B cell (primary cell): ENCODE data around the gene THSD7A. TPM values are rescaled to one million over a fixed set of nuclear protein-coding genes. Genes with fewer than 3 reads are reported as not detected.

Experiments used
- ATAC-seq: fragments of 200-7000 bp; cut with Tn5 transposase; one replicate; pipeline ENCODE4 v1.10.0; 2021; ENCODE audit warnings: low read depth, mild to moderate bottlenecking, moderate number of reproducible peaks, moderate library complexity
- CTCF ChIA-PET: fragments of 350-600 bp; sonication (Branson Sonifier 250); formaldehyde crosslinking; loops from one replicate; lab custom pipeline; 2021; ENCODE audit warnings: antibody characterized with exemption, inconsistent platforms; lab: Charles Lee
- POLR2A ChIA-PET: fragments of 350-600 bp; sonication (Branson Sonifier 250); formaldehyde crosslinking; loops from one replicate; lab custom pipeline; 2021; ENCODE audit warnings: antibody characterized with exemption; lab: Charles Lee
- DNase-seq: peaks from one replicate; pipeline ENCODE4 v3.0.0; 2013
- H2AFZ ChIP-seq: 2 replicates; pipeline ENCODE4 v1.6.1; 2012; ENCODE audit warnings: mild to moderate bottlenecking, low read depth, low read length; ENCODE audit not compliant: insufficient read depth, poor library complexity, severe bottlenecking
- H3K27ac ChIP-seq, 2 donors: 1 replicate in 1 of 2; 2 replicates in 1 of 2; pipeline ENCODE4 v1.5.1; 2012 to 2013; ENCODE audit warnings: low read length in 2 of 2, mild to moderate bottlenecking in 2 of 2, moderate library complexity in 1 of 2
- H3K27me3 ChIP-seq, 4 experiments: fragments of 200-600 bp in 1 of 4; sonication (generic) in 1 of 4; replicated peaks in 1 of 4; 1 replicate in 2 of 4; 2 replicates in 2 of 4; pipeline versions ENCODE4 v1.6.1 to v1.7.0; 2013 to 2016; ENCODE audit warnings: low read length in 3 of 4, mild to moderate bottlenecking in 2 of 4, mixed read lengths in 1 of 4, moderate library complexity in 1 of 4; ENCODE audit not compliant: insufficient read depth in 4 of 4, control insufficient read depth in 3 of 4; ENCODE audit errors: control extremely low read depth in 1 of 4
- H3K36me3 ChIP-seq, 2 experiments: replicated peaks in 1 of 2; 1 replicate in 1 of 2; 2 replicates in 1 of 2; pipeline versions ENCODE4 v1.6.1 to v1.7.1; 2013; ENCODE audit warnings: low read length in 1 of 2; ENCODE audit not compliant: insufficient read depth in 2 of 2, control insufficient read depth in 1 of 2; ENCODE audit errors: control extremely low read depth in 1 of 2, extremely low read depth in 1 of 2
- H3K4me1 ChIP-seq, 2 donors: fragments of 200-600 bp in 1 of 2; sonication (generic) in 1 of 2; 1 replicate in 1 of 2; 2 replicates in 1 of 2; pipeline versions ENCODE4 v1.5.1 to v1.6.1; 2013 to 2017; ENCODE audit warnings: low read length in 2 of 2; ENCODE audit not compliant: control insufficient read depth in 2 of 2, insufficient read depth in 2 of 2
- H3K4me2 ChIP-seq: replicated peaks from 2 replicates; pipeline ENCODE3; 2012; ENCODE audit warnings: mild to moderate bottlenecking, low read depth, low read length; ENCODE audit not compliant: poor library complexity, severe bottlenecking
- H3K4me3 ChIP-seq, 5 experiments: fragments of 200-600 bp in 1 of 5; sonication (generic) in 1 of 5; 1 replicate in 3 of 5; 2 replicates in 2 of 5; pipeline versions ENCODE4 v1.5.1 to v1.7.0; 2011 to 2016; ENCODE audit warnings: low read length in 4 of 5, mild to moderate bottlenecking in 4 of 5, low read depth in 2 of 5, control low read depth in 1 of 5, moderate library complexity in 1 of 5; ENCODE audit not compliant: insufficient read depth in 1 of 5; ENCODE audit errors: control extremely low read depth in 1 of 5, extremely low read depth in 1 of 5
- H3K79me2 ChIP-seq: fragments of 200-600 bp; sonication (generic); one replicate; pipeline ENCODE4 v1.6.0; 2016; ENCODE audit warnings: low read length; ENCODE audit not compliant: control insufficient read depth, insufficient read depth
- H3K9ac ChIP-seq: fragments of 200-600 bp; sonication (generic); 2 replicates; pipeline ENCODE4 v1.6.1; 2017; ENCODE audit warnings: mild to moderate bottlenecking, low read length, moderate library complexity
- H3K9me3 ChIP-seq, 3 donors: one replicate each; pipeline versions ENCODE4 v1.6.1 to v1.7.1; 2013; ENCODE audit warnings: low read length in 2 of 3; ENCODE audit not compliant: control insufficient read depth in 2 of 3, insufficient read depth in 1 of 3; ENCODE audit errors: control extremely low read depth in 1 of 3
- H4K20me1 ChIP-seq: 2 replicates; pipeline ENCODE4 v1.6.0; 2012; ENCODE audit warnings: mild to moderate bottlenecking, low read length; ENCODE audit not compliant: insufficient read depth, control insufficient read depth, poor library complexity, severe bottlenecking
- H3K27ac Mint-ChIP-seq: one replicate; pipeline ENCODE4 v1.8.0; 2021; ENCODE audit warnings: mixed read lengths
- H3K27me3 Mint-ChIP-seq: one replicate; pipeline ENCODE4 v1.8.0; 2021; ENCODE audit warnings: mixed read lengths
- H3K4me1 Mint-ChIP-seq: one replicate; pipeline ENCODE4 v1.8.0; 2021; ENCODE audit warnings: mixed read lengths
- H3K4me3 Mint-ChIP-seq: one replicate; pipeline ENCODE4 v1.8.0; 2021; ENCODE audit warnings: mixed read lengths
- H3K9me3 Mint-ChIP-seq: one replicate; pipeline ENCODE4 v1.8.0; 2022; ENCODE audit warnings: mixed read lengths; ENCODE audit not compliant: insufficient read depth
- EZH2 ChIP-seq: IDR thresholded peaks from 2 replicates; pipeline ENCODE4 v1.6.1; 2012; ENCODE audit warnings: borderline replicate concordance, low read depth, mild to moderate bottlenecking, moderate library complexity, low read length; ENCODE audit not compliant: insufficient read depth, poor library complexity, severe bottlenecking
- WGBS: methylation state at CpG from one replicate; pipeline ENCODE4 v1.1.5; 2013; ENCODE audit warnings: missing lambda C conversion rate; ENCODE audit not compliant: insufficient coverage; 5-methylcytosine and 5-hydroxymethylcytosine counted together
- intact Hi-C: fragments of 100-400 bp; cut with micrococcal nuclease; formaldehyde crosslinking; loops from one replicate; pipeline ENCODE4 v1.10.0; 2022
- polyA plus RNA-seq: library from polyadenylated mRNA; depleted of rRNA; stranded (reverse); fragments of >200 nt; gene quantifications from 2 replicates; pipeline ENCODE4 v1.2.3, GENCODE V29; 2012
- total RNA-seq, 2 donors: library from RNA; stranded (reverse); fragments of 120-200 nt in 1 of 2; gene quantifications; 1 replicate in 1 of 2; 2 replicates in 1 of 2; pipeline versions ENCODE4 v1.2.3 to v1.2.4, GENCODE V29; 2013 to 2022
- TF ChIP-seq, protein P1 (sequence below): fragments of 200-600 bp; IDR thresholded peaks from one replicate; pipeline ENCODE4 v1.8.0; 2022; ENCODE audit warnings: antibody characterized with exemption, mild to moderate bottlenecking

Gene THSD7A
- total and polyA plus RNA-seq, 2 donors (not counting 1 experiment from before 2014, with no cell fraction given), result not detected

DNA sequence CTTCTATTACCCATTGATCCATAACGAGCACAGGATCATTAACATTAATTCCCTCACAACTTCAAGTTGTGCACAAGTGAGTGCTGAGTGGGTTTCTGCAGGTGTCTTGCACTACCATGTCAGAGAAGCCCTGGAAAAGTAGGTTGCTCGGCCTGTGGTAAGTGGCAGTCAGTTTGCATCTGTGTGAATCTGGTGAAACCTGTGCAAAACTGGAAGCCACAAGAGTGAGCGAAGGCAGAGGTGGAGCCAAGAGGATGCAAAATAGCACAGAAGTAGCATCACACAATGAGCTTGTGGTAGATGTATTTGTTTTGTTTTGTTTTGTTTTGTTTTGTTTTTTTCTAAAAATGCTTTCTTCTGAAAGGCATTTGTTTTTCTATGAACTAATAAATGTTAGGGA is 181.5 kb downstream of the THSD7A start:
- Mint-ChIP-seq H3K4me1 (no peaks in the 10 kb centered on the region), H3K27ac (no peak overlapping the region), H3K4me3 (no peak overlapping the region), H3K9me3 (no peaks in the 10 kb centered on the region), H3K27me3 (no peaks in the 10 kb centered on the region)
- no peak overlapping the region for H3K27ac ChIP-seq
- no peak for TF ChIP-seq EZH2
- TF ChIP-seq, protein P1, sequence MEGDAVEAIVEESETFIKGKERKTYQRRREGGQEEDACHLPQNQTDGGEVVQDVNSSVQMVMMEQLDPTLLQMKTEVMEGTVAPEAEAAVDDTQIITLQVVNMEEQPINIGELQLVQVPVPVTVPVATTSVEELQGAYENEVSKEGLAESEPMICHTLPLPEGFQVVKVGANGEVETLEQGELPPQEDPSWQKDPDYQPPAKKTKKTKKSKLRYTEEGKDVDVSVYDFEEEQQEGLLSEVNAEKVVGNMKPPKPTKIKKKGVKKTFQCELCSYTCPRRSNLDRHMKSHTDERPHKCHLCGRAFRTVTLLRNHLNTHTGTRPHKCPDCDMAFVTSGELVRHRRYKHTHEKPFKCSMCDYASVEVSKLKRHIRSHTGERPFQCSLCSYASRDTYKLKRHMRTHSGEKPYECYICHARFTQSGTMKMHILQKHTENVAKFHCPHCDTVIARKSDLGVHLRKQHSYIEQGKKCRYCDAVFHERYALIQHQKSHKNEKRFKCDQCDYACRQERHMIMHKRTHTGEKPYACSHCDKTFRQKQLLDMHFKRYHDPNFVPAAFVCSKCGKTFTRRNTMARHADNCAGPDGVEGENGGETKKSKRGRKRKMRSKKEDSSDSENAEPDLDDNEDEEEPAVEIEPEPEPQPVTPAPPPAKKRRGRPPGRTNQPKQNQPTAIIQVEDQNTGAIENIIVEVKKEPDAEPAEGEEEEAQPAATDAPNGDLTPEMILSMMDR, result no peak
- ChIA-PET POLR2A (no interaction called here), CTCF (no interaction called here)
- no peaks in the 10 kb centered on the region for H3K79me2 ChIP-seq
- no peaks in the 10 kb centered on the region for H3K9me3 ChIP-seq
- no peak for ATAC-seq
- intact Hi-C loops, result no loop called here
- H3K36me3 ChIP-seq, result no peaks in the 10 kb centered on the region
- no peak overlapping the region for H2AFZ ChIP-seq
- H3K4me2 ChIP-seq, result no peak overlapping the region
- no peaks in the 10 kb centered on the region for H3K4me1 ChIP-seq
- no peak overlapping the region for H3K4me3 ChIP-seq
- no peak for DNase-seq
- no peaks in the 10 kb centered on the region for H4K20me1 ChIP-seq
- no peak overlapping the region for H3K9ac ChIP-seq
- no peaks in the 10 kb centered on the region for H3K27me3 ChIP-seq
- WGBS, result 60% methylated on average over 1 of the region's 3 CpGs

DNA sequence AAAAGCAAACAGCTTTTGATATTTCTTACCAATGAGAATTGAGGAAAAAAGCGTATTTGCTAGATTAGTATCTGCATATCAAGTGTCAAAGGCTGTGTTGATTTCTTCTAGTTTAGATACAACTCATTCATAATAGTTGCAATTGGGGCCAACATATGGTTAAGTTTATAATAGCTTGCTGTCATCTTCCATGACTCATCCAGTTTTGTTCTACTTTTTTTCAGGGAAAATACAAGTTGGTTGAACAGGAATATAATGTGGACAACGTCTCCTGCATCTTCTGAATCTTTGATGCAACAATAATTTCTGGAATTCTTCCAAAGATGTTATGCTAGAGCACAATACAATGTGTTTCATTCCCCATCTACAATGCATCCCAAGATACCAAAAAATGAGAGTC is 182.0 kb downstream of the THSD7A start:
- WGBS, result no CpG with 5 or more reads among the region's 2 CpGs
- no peaks in the 10 kb centered on the region for H4K20me1 ChIP-seq

More for the DNA sequence above, 182.0 kb downstream of the THSD7A start:
- H3K9me3 ChIP-seq, result no peaks in the 10 kb centered on the region
- H3K27ac ChIP-seq, result no peak overlapping the region
- ATAC-seq (no peak), DNase-seq (no peak)
- no peak overlapping the region for H2AFZ ChIP-seq
- no peaks in the 10 kb centered on the region for H3K36me3 ChIP-seq
- Mint-ChIP-seq H3K4me1 (no peaks in the 10 kb centered on the region), H3K27ac (no peak overlapping the region), H3K4me3 (no peak overlapping the region), H3K9me3 (no peaks in the 10 kb centered on the region), H3K27me3 (no peaks in the 10 kb centered on the region)
- POLR2A ChIA-PET, result no interaction called here
- H3K27me3 ChIP-seq, result no peaks in the 10 kb centered on the region
- no peak overlapping the region for H3K4me3 ChIP-seq
- H3K4me2 ChIP-seq, result no peak overlapping the region
- H3K9ac ChIP-seq, result no peak overlapping the region
- CTCF ChIA-PET, result no interaction called here
- H3K4me1 ChIP-seq, result no peaks in the 10 kb centered on the region
- no peaks in the 10 kb centered on the region for H3K79me2 ChIP-seq
- intact Hi-C loops, result no loop called here
- TF ChIP-seq, protein P1, result no peak
- no peak for TF ChIP-seq EZH2
